HCT116 (cell line): ENCODE data around the gene GNAI3. TPM values are rescaled to one million over a fixed set of nuclear protein-coding genes. Genes with fewer than 3 reads are reported as not detected.

Experiments used
- ATAC-seq: fragments of 200-7000 bp; cut with Tn5 transposase; 2 replicates; pipeline ENCODE4 v1.9.1; 2020; ENCODE audit warnings: mild to moderate bottlenecking, moderate library complexity
- BruUV-seq: library from RNA; stranded (reverse); fragments of 400-500 nt; replicated peaks from 2 replicates; lab custom pipeline; 2021; lab: Mats Ljungman, UMichigan
- CTCF ChIA-PET: fragments of 300-600 bp; sonication (Branson Sonifier 250); formaldehyde crosslinking; loops from one replicate; lab custom pipeline; 2021; ENCODE audit warnings: antibody characterized with exemption; lab: Charles Lee
- POLR2A ChIA-PET: fragments of 300-600, 350-600 bp; sonication (Branson Sonifier 250); formaldehyde crosslinking; loops from one replicate; lab custom pipeline; 2021; ENCODE audit warnings: antibody characterized with exemption; lab: Charles Lee
- RAD21 ChIA-PET, 2 experiments: fragments of 300-600 bp; sonication (Branson Sonifier 250); formaldehyde crosslinking; loops; one replicate each; lab custom pipeline; 2023; ENCODE audit warnings: low total read pairs in 2 of 2; ENCODE audit not compliant: uncharacterized antibody in 2 of 2, unreplicated experiment in 2 of 2, low non-redundant PET in 1 of 2; lab: Charles Lee
- DNase-seq: peaks from one replicate; pipeline ENCODE4 v3.0.0-alpha.2; 2010; ENCODE audit warnings: low read depth, low spot score
- H2AFZ ChIP-seq: fragments of 200-600 bp; shearing (Covaris generic), sonication (generic); 2 replicates; pipeline ENCODE4 v1.6.1; 2017; ENCODE audit warnings: low read depth, mixed run types, mixed read lengths, antibody characterized with exemption, low read length; ENCODE audit not compliant: poor library complexity, severe bottlenecking
- H3K27ac ChIP-seq: 2 replicates; pipeline ENCODE4 v1.5.1; 2012; ENCODE audit warnings: low read depth, low read length
- H3K27me3 ChIP-seq: fragments of 200-600 bp; sonication (generic); 2 replicates; pipeline ENCODE4 v1.6.1; 2016; ENCODE audit warnings: mixed run types, low read length, mixed read lengths; ENCODE audit not compliant: insufficient read depth
- H3K36me3 ChIP-seq, 2 experiments: fragments of 200-500 bp in 1 of 2; fragments of 200-600 bp in 1 of 2; sonication (Bioruptor generic) in 1 of 2; sonication (generic) in 1 of 2; 2 replicates each; pipeline versions ENCODE4 v1.5.1 to v1.6.1; 2014 to 2016; ENCODE audit warnings: low read length in 2 of 2, inconsistent platforms in 1 of 2, mixed read lengths in 1 of 2, mixed run types in 1 of 2; ENCODE audit not compliant: insufficient read depth in 2 of 2, control insufficient read depth in 1 of 2
- H3K4me1 ChIP-seq, 2 experiments: fragments of 200-600 bp in 1 of 2; sonication (generic) in 1 of 2; 2 replicates each; pipeline versions ENCODE4 v1.5.1 to v1.6.1; 2012 to 2017; ENCODE audit warnings: low read length in 2 of 2, inconsistent platforms in 1 of 2, mild to moderate bottlenecking in 1 of 2, mixed read lengths in 1 of 2, mixed run types in 1 of 2, moderate library complexity in 1 of 2; ENCODE audit not compliant: insufficient read depth in 2 of 2, control insufficient read depth in 1 of 2
- H3K4me2 ChIP-seq: fragments of 200-600 bp; sonication (generic); 2 replicates; pipeline ENCODE4 v1.6.1; 2017; ENCODE audit warnings: mixed run types, low read length, mixed read lengths
- H3K4me3 ChIP-seq, 2 experiments: fragments of 200-600 bp in 1 of 2; sonication (generic) in 1 of 2; replicated peaks in 1 of 2; 2 replicates each; pipeline ENCODE4 v1.5.1; 2011 to 2016; ENCODE audit warnings: low read length in 2 of 2, control low read depth in 1 of 2, low read depth in 1 of 2, mild to moderate bottlenecking in 1 of 2, mixed read lengths in 1 of 2, mixed run types in 1 of 2
- H3K79me2 ChIP-seq: fragments of 200-600 bp; sonication (generic); 2 replicates; pipeline ENCODE4 v1.6.1; 2017; ENCODE audit warnings: mild to moderate bottlenecking, mixed run types, low read length, moderate library complexity, mixed read lengths; ENCODE audit not compliant: insufficient read depth
- H3K9ac ChIP-seq: fragments of 200-600 bp; sonication (generic); 2 replicates; pipeline ENCODE4 v1.6.1; 2016; ENCODE audit warnings: low read length, mixed read lengths
- H3K9me2 ChIP-seq: fragments of 200-600 bp; sonication (generic), shearing (Covaris generic); 2 replicates; pipeline ENCODE4 v1.6.1; 2017; ENCODE audit warnings: mixed run types, mild to moderate bottlenecking, moderate library complexity; ENCODE audit not compliant: insufficient read depth
- H3K9me3 ChIP-seq, 2 experiments: fragments of 200-500 bp in 1 of 2; fragments of 200-600 bp in 1 of 2; sonication (Bioruptor generic) in 1 of 2; sonication (generic) in 1 of 2; 2 replicates each; pipeline ENCODE4 v1.6.1; 2014 to 2017; ENCODE audit warnings: low read length in 2 of 2, mixed read lengths in 2 of 2, inconsistent platforms in 1 of 2, low read depth in 1 of 2, mild to moderate bottlenecking in 1 of 2, mixed run types in 1 of 2, moderate library complexity in 1 of 2; ENCODE audit not compliant: control insufficient read depth in 1 of 2, insufficient read depth in 1 of 2
- H4K20me1 ChIP-seq: fragments of 200-600 bp; sonication (generic), shearing (Covaris generic); 2 replicates; pipeline ENCODE4 v1.6.1; 2017; ENCODE audit warnings: mixed run types, mild to moderate bottlenecking, moderate library complexity; ENCODE audit not compliant: insufficient read depth
- ATF3 ChIP-seq: IDR thresholded peaks from 2 replicates; pipeline ENCODE4 v1.6.1; 2012
- EGR1 ChIP-seq: IDR thresholded peaks from 2 replicates; pipeline ENCODE4 v1.6.1; 2012; ENCODE audit warnings: low read depth
- EZH2 ChIP-seq: fragments of 200-600 bp; sonication (generic); IDR thresholded peaks from 2 replicates; pipeline ENCODE4 v1.6.1; 2017; ENCODE audit warnings: antibody characterized with exemption, mixed run types
- EZH2phosphoT487 ChIP-seq: fragments of 200-600 bp; IDR thresholded peaks from 2 replicates; pipeline ENCODE4 v1.6.1; 2018; ENCODE audit warnings: antibody characterized with exemption, borderline replicate concordance
- JUND ChIP-seq: IDR thresholded peaks from 2 replicates; pipeline ENCODE4 v1.6.1; 2012
- POLR2AphosphoS5 ChIP-seq: IDR thresholded peaks from 2 replicates; pipeline ENCODE4 v1.6.1; 2011; ENCODE audit warnings: mild to moderate bottlenecking, low read depth, low read length, moderate library complexity
- RAD21 ChIP-seq: IDR thresholded peaks from 2 replicates; pipeline ENCODE4 v1.6.1; 2012; ENCODE audit warnings: low read depth, mild to moderate bottlenecking
- SP1 ChIP-seq: IDR thresholded peaks from 2 replicates; pipeline ENCODE4 v1.6.1; 2012; ENCODE audit warnings: low read depth
- YY1 ChIP-seq: IDR thresholded peaks from 2 replicates; pipeline ENCODE4 v1.6.1; 2011; ENCODE audit warnings: low read length, low read depth, moderate library complexity, mild to moderate bottlenecking; ENCODE audit not compliant: insufficient replicate concordance; ENCODE audit errors: extremely low read depth
- ZFX ChIP-seq: fragments of 450-650 bp; IDR thresholded peaks from 2 replicates; pipeline ENCODE4 v1.6.1; 2017
- intact Hi-C: fragments of 100-400 bp; cut with micrococcal nuclease; formaldehyde crosslinking; loops from 2 replicates; pipeline ENCODE4 v1.10.0; 2022
- total RNA-seq: library from RNA; stranded (reverse); gene quantifications from one replicate; pipeline ENCODE4 v1.2.1, GENCODE V29; 2021; ENCODE audit not compliant: unreplicated experiment
- TF ChIP-seq, protein P1 (sequence below): IDR thresholded peaks from 2 replicates; pipeline ENCODE4 v1.6.1; 2012; ENCODE audit warnings: low read depth
- TF ChIP-seq, protein P2 (sequence below): IDR thresholded peaks from 2 replicates; pipeline ENCODE4 v1.6.1; 2011; ENCODE audit warnings: mild to moderate bottlenecking, low read length, moderate library complexity; ENCODE audit not compliant: insufficient replicate concordance; ENCODE audit errors: extremely low read depth

The GNAI3 gene
- total RNA-seq, 1 experiment from 2014 or later, result 9.5 TPM

DNA sequence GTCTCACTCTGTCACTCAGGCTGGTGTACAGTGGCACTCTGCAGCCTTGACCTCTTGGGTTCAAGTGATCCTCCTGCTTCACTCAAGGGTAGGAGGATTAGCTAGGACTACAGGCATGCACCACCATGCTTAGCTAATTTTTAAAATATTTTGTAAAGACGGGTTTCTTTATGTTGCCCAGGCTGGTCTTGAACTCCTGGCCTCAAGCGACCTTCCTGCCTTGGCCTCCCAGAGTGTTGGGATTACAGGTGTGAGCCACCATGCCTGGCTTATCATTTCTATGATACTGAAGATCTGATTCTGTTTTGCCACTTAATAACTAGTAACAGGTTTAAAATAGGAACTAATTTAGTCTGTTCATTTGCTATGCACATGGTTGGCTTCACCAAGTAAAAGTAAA is 33.6 kb downstream of the GNAI3 start:
- Histone ChIP-seq H2AFZ (no peak overlapping the region), H3K9me2 (no peaks in the 10 kb centered on the region), H4K20me1 (no peaks in the 10 kb centered on the region), H3K27me3 (no peaks in the 10 kb centered on the region)
- intact Hi-C loops, result no loop called here
- no TSS peak for BruUV-seq
- DNase-seq (no peak), ATAC-seq (no peak)
- TF ChIP-seq RAD21 (no peak), ATF3 (no peak), EZH2 (no peak), EZH2phosphoT487 (no peak), POLR2AphosphoS5 (no peak), JUND (no peak), SP1 (no peak), YY1 (no peak), EGR1 (no peak), ZFX (no peak)
- TF ChIP-seq, protein P1, sequence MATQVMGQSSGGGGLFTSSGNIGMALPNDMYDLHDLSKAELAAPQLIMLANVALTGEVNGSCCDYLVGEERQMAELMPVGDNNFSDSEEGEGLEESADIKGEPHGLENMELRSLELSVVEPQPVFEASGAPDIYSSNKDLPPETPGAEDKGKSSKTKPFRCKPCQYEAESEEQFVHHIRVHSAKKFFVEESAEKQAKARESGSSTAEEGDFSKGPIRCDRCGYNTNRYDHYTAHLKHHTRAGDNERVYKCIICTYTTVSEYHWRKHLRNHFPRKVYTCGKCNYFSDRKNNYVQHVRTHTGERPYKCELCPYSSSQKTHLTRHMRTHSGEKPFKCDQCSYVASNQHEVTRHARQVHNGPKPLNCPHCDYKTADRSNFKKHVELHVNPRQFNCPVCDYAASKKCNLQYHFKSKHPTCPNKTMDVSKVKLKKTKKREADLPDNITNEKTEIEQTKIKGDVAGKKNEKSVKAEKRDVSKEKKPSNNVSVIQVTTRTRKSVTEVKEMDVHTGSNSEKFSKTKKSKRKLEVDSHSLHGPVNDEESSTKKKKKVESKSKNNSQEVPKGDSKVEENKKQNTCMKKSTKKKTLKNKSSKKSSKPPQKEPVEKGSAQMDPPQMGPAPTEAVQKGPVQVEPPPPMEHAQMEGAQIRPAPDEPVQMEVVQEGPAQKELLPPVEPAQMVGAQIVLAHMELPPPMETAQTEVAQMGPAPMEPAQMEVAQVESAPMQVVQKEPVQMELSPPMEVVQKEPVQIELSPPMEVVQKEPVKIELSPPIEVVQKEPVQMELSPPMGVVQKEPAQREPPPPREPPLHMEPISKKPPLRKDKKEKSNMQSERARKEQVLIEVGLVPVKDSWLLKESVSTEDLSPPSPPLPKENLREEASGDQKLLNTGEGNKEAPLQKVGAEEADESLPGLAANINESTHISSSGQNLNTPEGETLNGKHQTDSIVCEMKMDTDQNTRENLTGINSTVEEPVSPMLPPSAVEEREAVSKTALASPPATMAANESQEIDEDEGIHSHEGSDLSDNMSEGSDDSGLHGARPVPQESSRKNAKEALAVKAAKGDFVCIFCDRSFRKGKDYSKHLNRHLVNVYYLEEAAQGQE, result no peak
- TF ChIP-seq, protein P2, sequence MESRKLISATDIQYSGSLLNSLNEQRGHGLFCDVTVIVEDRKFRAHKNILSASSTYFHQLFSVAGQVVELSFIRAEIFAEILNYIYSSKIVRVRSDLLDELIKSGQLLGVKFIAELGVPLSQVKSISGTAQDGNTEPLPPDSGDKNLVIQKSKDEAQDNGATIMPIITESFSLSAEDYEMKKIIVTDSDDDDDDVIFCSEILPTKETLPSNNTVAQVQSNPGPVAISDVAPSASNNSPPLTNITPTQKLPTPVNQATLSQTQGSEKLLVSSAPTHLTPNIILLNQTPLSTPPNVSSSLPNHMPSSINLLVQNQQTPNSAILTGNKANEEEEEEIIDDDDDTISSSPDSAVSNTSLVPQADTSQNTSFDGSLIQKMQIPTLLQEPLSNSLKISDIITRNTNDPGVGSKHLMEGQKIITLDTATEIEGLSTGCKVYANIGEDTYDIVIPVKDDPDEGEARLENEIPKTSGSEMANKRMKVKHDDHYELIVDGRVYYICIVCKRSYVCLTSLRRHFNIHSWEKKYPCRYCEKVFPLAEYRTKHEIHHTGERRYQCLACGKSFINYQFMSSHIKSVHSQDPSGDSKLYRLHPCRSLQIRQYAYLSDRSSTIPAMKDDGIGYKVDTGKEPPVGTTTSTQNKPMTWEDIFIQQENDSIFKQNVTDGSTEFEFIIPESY, result no peak
- TF ChIP-seq, all 23 proteins: peak for 0
- peaks cover 12% of the 10 kb centered on the region; the same call in 1 of the 2 replicates for H3K79me2 ChIP-seq
- ChIA-PET POLR2A (no interaction called here), CTCF (no interaction called here), RAD21 (no interaction called here)
- no peaks in the 10 kb centered on the region for H3K4me1 ChIP-seq
- H3K9me3 ChIP-seq, result no peaks in the 10 kb centered on the region
- H3K4me3 ChIP-seq, result no peak overlapping the region
- H3K9ac ChIP-seq, result no peak overlapping the region
- no peak overlapping the region for H3K27ac ChIP-seq
- no peak overlapping the region for H3K4me2 ChIP-seq
- peaks cover 15 to 32% of the 10 kb centered on the region in 2 experiments for H3K36me3 ChIP-seq
